HG03135 (cell line): ENCODE data around the gene RRAGD.
"Not testable (repeated sequence)": the region's sequence is repeated elsewhere in the genome, so short reads cannot be mapped to it uniquely, and the experiment has no call there.

Experiments used
- ATAC-seq: cut with Tn5 transposase; IDR thresholded peaks from one replicate; pipeline ENCODE4 v1.9.1; 2021; ENCODE audit warnings: mild to moderate bottlenecking, moderate library complexity; ENCODE audit not compliant: unreplicated experiment

The RRAGD gene

DNA sequence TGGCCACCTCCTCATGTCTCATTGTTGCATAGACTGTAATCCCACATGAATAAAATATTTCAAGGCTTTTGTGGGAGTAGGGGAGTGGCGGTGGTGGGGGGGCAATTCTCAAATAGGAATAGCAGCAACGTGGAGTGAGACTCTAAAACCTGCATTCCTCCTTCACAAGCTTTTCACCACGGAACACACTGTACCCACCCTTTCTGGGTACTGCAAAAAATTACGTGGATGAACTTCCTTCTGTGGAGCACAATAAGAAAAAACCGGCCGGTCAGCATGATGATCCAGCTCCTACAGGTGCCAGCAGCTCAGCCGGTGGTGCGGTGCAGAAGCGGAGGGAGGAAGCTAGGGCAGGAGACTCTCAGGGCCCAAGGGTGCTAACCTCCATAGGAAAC lies 930 bp upstream of the RRAGD start:
- ATAC-seq = no peak

DNA sequence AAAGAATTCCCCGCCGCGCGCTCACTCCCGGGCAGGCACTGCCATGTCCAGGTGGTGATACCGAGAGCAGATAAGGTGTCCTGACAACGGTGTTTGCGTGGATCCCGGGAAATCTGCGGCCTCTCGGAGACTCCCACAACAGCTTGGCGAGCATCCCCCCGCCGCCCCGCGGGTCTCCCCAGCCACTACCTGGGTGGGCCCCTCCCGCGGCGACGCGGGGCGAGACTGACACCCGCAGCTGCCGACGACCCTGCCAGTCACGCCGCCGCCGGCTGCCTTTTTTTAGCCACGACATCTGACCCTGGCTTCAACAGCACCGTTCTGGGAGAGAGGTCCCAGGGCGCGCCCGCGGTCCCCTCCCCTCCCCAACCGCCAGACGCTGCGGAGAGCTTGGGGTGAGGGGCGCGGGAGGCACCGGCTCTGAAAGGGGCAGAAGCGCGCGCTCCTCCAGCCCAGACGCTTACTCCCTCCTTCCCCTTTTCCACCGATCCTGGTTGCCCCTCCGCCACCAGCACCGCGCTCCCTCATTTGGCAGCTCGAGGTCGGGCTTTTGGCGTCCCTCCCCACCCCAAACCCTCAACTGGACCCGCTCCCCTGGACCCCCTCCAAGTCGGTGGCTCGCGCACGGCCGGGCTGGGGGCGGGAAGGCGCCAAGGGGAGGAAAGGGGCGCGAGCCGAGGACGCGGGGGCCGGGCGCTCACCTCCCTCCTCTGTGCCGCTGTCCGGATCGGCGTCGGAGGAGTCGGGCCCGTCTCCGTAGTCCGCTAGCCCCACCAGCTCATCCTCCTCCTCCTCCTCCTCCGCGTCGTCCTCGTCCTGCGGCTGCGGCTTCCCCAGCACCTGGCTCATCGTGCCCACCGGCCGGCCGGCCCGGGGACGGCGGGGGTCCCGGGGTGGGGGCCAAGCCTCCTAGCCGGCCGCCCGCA lies 665 bp downstream of the RRAGD start:
- peak; percentile 61 for ATAC-seq

DNA sequence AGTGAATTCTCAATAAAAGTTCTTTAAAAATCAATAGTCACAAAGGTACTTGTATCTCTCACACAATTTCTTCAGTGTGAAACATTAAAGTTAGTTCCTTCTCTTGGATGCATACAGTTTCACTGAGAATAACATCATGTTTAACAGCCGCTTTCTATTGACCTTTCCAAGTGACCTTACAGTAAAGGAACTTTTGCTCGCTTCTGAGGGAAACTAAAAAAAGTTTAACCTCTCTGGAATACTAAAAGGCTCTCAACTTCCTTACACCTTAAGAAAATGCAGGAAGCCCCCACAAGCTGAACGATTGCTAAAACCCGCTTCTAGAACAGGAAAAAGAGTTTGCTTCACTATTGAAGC lies 1.3 kb downstream of the RRAGD start:
- no peak for ATAC-seq

DNA sequence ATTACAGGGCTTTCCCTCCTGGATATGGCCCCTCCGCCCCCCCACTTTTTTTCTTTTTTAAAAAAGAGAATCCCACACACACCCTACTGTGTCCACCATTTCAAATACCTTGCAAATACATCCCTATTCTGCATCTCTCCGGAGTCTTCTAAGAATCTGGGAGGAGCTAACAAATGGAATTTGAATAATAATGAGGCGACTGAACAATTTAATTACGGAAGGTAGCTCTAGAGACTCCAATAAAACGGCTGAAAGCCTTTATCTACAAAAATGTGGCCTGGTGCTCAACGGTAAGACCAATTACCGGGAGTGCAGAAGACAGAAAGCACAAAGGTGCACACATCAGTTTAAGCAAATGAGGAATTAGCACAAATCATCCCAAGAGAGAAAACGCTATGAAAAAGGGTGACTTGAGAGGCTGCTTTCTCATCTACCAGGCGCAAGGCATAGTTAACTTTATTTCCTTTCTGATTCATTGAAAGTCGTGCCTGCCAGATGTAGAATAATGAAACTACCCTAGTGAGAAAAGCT lies 1.8 kb downstream of the RRAGD start:
- ATAC-seq = no peak

DNA sequence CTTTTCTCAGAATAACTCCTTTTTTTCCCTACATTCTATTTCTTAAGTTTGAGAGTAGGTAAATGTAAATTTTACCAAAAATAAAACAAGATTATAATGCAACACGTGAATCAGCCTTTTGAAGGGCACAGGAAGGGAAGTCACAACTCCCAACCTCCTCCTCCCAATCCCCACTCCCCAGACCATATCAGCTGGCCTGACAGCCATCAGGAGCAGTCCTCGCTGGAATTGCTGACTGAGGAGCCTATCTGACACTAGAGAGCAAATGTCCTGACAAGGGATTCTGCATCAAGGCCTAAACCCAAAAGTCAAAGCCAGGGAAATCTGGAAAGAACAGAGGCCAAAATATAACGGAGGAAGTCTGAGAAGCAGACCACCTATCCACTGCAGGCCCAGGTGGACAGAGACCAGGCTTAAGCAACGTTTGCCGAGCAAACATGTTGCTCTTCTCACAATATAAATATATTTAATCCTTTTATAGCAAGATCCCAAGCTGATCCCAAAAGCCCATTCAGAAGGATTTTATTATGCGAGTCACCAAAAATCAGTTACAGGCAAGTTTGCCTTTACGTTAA lies 2.5 kb downstream of the RRAGD start:
- ATAC-seq = no peak

DNA sequence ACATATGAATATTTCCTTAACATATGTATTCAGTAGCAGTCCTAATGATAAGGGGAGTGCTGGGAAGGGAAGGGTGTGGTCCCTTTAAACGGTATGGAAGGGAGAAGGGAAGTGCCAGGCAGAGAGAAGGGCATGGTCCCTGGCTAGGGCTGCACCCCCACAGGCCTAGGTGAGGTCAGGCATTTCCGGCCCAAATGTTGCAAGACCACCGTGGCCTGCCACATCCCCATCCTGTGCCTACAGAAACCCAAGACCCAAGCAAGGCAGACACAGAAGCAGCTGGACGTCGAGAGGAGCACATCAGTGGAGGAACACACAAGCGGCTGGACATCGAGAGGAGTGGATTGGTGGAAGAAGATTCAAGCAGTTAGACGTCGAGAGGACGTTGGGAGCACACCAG lies 5.9 kb downstream of the RRAGD start:
- ATAC-seq = no peak

DNA sequence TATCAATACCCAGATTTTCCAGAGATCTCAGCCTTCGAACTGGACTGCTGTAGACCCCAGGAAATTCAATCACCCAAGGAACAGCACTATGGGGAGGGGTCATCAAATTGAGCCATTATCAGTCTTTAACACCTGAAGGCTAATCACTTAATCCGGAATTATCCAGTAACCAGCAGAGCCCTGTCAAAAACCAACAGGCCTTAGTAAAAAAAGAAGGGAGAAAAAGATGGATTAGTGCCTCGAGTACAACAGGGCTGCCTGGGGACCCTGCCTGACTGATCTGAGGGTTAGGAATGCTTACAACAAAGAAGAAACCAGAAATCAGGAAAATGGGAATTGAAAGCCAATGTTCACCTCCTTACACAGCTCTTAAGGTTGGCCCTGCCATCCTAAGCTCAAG lies 7.6 kb downstream of the RRAGD start:
- no peak for ATAC-seq

DNA sequence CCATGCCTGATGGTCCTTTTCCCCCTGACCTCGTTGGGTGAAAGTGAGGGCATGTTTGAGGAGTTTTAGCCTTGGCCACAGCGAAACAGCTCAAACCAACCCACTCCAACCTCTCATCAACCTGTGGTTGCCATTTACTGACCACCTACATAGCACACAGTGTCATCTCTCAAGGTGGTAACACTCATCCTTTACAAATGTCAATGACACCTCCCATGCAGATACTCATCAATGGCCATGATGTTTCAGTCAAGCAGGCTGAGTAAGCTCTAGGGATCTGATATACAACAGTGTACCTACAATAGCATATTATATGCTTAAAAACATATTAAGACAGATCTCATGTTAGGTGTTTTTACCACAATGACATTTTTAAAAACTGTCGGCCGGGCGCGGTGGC lies 9.3 kb downstream of the RRAGD start:
- no peak for ATAC-seq

DNA sequence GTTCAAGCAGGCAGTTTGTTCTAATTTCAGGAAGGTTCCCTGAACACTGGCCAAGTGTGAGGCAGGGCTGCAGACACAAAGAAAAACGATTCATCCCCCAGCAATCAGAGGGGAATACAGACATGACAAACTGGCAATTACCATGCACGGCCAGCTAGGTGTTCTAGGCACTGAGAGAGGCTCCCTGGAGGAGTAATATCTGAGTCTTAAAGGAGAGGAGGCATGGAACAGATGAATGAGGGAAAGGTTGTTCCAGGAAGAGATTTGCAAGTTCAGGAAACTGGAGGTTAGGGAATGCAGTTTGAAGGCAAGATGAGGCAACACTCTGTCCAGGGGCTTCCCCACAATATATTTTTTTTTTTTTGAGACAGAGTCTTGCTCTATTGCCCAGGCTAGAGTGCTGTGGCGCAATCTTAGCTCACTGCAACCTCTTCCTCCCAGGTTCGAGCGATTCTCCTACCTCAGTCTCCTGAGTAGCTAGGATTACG lies 11.1 kb downstream of the RRAGD start:
- no peak for ATAC-seq

DNA sequence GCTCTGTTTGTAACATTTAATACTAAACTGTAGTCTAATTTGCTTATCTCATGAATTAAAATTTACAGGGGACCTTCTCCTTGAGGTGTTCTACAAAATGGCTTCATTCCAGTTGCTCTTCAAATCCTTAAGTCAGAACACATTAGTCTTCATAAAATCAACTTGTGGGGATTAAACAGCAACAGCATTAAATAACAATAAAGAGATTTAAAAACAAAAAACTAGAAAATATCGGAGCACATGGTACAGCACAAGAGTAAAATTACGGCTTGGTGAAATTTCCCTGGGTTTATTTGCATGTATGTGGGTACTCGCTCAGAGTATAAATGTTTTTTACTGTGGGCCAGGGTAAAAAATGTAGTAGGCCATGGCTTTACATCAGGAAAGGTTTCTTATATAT lies 12.0 kb downstream of the RRAGD start:
- no peak for ATAC-seq

DNA sequence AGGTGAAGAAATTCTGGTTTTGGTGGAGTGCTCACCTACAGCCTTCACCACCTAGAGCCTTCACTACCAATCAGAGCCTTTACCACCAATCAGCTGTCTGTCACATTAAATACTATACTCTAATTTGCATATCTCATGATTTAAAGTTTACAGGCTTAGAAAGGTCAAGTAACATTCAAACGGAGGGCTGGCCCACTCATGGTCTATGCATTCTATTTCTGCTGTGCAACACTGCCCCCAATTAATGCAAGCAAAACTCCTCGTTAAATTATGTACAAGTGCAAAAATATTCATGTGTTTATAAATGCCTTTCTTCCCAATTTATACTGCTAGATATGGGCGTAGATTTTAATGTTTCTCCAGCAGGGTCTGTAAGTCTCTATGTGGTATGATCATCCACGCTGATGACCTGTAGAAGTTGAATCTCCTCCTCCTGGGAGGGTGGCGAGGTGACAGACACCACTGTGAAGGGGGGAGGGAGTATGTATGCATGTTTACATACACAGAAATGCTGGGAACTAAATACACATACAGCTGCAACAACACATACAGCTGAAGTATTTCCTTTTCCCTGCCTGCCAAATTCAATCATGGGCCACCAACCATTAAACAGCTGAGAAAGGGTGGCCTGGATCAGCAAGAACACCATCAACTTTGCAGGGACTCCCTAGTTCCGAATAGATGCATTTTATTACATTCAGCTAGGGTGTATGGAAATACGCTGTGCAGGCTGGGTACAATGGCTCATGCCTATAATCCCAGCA lies 13.1 kb downstream of the RRAGD start:
- ATAC-seq = no peak

DNA sequence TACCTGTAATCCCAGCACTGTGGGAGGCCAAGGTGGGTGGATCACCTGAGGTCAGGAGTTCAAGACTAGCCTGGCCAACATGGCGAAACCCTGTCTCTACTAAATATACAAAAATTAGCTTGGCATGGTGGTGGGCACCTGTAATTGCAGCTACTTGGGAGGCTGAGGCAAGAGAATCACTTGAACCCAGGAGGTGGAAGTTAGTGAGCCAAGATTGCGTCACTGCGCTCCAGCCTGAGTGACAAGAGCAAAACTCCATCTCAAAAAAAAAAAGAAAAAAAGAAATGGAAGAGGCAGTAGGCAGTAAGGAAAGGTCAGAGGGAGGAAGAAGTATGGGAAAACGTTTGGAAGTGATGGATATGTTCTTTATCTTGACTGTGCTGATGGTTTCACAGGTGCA lies 14.2 kb downstream of the RRAGD start:
- not testable (repeated sequence) for ATAC-seq

DNA sequence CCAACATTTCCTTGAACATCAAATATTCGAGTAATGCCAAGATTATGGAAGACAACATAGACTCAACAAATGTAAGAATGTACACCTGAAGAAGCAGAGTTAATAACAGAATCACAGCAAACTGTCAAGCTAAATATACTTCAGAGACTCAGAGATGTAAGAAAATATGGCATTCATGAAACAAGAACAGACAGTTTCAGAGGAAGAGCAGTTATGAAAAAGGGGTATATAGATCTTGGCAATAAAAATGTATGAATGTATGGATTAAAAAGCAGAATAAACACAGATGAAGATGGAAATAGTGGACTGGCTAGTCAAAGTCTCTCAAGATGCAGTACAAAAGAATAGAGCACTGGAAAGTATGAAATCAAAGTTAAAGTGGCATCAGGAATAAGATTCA lies 18.4 kb downstream of the RRAGD start:
- ATAC-seq = no peak

DNA sequence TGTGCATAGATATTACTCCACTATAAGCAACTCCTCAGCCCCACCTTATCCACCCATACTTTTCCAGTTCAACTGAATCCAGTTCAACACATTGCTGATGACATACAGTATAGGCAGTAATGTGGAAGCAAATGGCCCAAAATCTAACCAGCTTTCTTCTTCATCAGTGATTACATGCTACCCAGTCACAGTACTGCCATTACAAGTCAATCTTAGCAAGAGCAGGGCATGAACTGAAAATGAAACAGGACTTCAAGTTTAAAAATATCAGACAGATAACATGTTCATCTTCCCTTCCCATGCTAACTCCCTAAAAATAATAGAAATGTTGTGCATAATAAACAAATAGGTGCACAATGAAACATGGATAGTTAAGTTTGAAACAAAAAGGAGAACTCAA lies 19.2 kb downstream of the RRAGD start:
- no peak for ATAC-seq

DNA sequence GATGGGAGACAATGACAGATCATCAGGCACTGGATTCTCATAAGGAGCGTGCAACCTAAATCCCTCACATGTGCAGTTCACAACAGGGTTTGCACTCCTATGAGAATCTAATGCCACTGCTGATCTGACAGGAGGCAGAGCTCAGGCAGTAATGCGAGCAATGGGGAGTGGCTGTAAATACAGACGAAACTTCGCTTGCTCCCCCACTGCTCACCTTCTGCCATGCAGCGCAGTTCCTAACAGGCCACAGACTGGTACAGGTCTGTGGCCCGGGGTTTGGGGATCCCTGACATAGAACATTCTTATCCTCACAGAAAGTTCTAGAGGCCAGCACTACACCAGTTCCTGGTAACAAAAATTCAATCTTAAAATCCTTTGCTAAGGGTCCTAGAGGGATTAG lies 23.2 kb downstream of the RRAGD start:
- no peak for ATAC-seq

DNA sequence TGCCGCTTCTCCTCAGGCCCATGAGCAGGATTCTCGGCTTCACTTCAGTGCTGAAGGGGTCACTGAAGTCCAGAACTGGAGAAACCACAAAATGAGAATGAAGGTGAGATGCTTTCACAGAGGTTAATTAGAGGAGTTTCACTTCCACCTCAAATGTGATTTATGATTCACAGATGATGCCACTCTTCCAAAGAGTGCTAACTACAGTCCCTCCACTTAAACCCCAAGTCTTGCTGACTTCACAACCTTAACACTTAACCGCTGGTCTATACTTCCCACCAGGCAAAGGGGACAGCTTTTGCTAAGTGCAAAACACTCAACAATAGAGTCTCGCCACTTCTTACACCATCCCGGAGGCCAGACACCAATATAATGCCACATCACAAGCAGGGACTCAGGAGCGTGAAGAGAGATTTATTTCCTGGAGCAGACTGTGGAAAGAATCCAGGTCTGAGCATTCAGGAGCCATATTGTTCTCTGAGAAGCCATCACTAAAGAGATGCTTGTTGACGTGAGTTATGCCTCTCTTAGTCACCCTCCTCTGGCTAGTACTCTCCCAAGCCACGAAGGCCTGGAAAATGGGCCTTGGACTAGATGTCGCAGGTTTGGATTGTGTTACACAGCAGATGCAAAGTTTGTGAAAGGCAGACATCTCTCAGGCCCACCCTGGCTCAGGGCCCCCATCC lies 24.4 kb downstream of the RRAGD start:
- ATAC-seq = peak; percentile 92

DNA sequence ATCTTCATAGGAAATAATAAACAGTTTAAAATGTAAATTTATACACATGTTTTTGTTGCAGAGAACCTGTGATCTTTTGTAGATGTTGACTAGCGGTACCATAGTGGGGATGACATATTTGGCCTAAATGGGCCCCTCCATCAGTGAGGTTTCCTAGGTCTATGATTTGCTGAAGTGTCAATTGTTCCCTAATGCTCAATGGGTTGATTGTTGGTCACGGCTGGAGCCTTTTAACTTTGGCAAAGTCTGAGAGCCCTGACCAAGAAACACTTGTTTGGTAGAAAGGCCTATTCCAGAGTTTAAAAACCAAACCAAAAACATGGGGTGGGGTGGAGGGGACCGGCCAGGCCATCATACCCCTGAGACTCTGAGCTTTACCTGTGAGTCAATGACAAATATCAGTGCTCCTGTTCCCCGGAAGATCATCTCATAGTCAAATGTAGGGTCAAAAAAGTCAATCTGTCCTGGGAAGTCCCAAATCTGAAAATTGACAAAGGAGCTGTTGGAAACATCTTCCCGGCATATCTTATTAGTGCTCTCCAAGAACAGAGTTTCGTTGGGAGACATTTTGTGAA lies 25.1 kb downstream of the RRAGD start:
- peak; percentile 21 for ATAC-seq

DNA sequence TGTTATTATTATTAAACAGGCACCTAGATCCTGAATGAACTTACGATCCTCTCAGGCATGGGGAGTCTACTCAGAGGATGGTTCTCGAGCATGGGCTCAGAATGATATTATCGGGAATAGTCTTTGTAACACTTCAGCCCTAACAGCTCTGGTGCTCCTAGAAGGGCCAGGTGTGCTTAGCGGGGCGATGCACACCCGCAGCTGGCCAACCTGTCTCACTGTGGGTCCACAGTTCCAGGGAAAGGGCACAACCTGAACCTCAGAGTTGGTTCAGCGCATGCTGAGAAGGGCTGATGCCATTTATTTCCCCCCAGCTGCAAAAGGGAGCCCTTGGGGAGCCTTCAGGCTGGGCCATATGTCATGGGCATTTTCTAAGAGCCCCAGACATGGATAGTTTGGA lies 26.2 kb downstream of the RRAGD start:
- ATAC-seq = no peak

DNA sequence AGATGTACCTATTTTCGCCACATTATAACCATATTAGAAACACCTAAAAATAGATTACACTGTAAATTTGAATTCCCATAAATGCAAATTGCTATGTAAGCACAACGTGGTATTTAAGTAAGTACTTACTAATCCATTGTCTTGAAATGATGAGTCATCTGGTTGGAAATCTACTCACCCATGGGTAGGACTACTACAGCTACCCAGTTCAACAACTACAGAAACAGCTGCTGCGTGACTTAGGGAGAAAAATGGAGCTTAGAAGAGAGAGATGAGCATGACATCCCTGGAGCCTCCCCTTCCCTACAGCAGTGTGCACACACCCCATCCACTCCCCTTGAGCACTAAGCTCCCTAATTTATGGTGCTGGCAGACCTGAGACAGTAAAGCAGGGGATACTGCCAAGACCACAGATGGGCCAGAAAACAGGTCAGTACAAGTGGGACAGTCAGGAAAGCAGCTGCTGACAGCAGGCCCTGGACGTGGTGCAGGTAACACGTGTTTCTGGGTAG lies 26.9 kb downstream of the RRAGD start:
- no peak for ATAC-seq

DNA sequence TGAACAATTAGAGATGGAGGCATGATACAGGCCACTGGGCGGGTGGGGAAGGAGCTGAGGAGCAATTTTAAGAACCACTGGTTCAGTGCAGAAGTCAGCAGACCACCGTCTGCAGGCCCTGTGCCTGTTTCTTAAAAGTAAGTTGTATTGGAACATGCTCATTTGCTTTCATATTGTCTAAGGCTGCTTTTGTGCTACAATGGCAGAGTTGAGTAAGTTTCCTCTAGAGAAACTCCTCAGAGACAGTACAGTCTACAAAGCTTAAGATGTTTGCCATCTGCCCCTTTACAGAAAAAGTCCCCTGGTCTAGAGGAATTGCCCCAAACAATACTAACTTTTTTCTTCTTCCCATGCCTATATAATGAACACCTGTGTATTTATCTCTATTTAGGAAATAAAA lies 31.0 kb downstream of the RRAGD start:
- no peak for ATAC-seq
